ENCODE results near the gene SIRT4. TPM values are rescaled to one million over a fixed set of nuclear protein-coding genes. Genes with fewer than 3 reads are reported as not detected.

Gene SIRT4
- total RNA-seq, 1 donor from 2014 or later, result 10.2 TPM

DNA sequence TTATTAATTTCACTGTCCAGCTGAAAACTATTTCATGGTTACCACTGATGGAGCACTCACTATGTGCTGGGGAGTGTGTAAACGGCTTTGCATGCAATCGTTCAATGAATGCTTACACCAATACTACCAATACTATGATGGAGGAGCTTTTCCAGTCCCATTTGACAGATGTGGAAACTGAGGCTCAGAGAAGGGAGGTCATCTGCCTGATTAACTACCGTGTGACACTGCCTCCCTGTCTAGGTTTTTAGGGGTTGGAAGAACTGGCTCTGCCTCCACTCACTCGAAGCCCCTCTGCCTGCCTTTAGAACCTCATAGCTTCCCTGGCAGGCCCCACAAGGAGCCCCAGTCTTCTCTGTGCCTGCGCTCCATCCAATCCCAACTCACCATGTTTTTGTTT lies 55.0 kb downstream of the SIRT4 start:
- no peak for ATAC-seq
- DNase-seq, result no peak
- intact Hi-C loops (cut with micrococcal nuclease), result loop anchor here (5.0 kb wide), 2 partner anchors 55 to 75 kb away; no protein-coding TSS in a partner anchor

DNA sequence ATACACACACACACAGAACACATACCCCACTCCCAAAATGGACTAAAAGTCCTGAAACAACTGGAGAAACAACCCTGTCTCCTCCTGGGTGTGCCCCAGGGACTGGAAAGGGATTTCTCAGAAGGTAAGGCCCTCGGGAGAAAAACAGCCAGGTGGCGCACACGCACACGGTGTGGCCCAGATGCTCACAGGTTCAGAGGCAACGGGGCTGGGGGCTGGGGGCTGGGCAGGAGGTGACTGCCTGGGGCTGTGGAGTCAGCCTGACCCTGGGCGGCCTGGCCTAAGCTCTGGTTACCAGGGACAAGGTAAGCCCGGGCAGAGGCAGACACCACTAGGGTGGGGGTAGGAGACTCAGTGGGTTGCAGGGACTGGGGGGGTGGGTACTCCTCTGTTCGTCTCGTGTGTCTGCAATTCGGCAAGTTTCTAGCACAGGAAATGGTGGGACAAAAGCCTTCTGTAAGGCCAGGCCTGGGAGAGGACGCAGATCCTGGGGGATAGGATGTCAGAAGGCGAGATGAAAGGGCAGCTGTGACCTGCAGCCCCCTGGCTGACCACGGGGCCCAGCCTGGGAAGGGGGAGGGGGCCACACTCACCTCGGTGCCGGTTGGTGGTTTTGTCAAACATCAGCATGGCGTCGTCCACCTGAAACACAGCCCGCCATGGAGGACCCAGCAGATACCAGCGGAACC lies 56.4 kb downstream of the SIRT4 start:
- ATAC-seq, result no peak
- DNase-seq, result no peak
- intact Hi-C loops (cut with micrococcal nuclease), result loop anchor here (5.0 kb wide), 2 partner anchors 54 to 74 kb away; no protein-coding TSS in a partner anchor

- intact Hi-C loops (cut with micrococcal nuclease), result loop anchor here (5.0 kb wide), 2 partner anchors 53 to 73 kb away; no protein-coding TSS in a partner anchor
- DNase-seq, result no peak
- no peak for ATAC-seq
Observed at GRCh38 chr12:120359128-120359527, 57.0 kb downstream of the SIRT4 start.

- peak; percentile 76 for DNase-seq
- intact Hi-C loops (cut with micrococcal nuclease), result no loop called here
- ATAC-seq, result peak; percentile 74
Observed at GRCh38 chr12:120361506-120362208, 59.5 kb downstream of the SIRT4 start.

Other genes starting within 250 kb of the SIRT4 start
- gene RAB35, start 185.6 kb upstream of the SIRT4 start, total RNA-seq, result 24.0 TPM
- gene GCN1, start 107.6 kb upstream of the SIRT4 start, total RNA-seq, result 33.3 TPM
- gene RPLP0, start 101.2 kb upstream of the SIRT4 start, total RNA-seq, result 674 TPM
- gene PXN, start 36.6 kb upstream of the SIRT4 start, total RNA-seq, result 65.9 TPM
- 13,220 TPM for gene RNU4-2, start 10.4 kb upstream of the SIRT4 start, total RNA-seq
- gene RNU4-1, start 9.1 kb upstream of the SIRT4 start, total RNA-seq, result 1,438 TPM
- not detected for gene PLA2G1B, start 25.5 kb downstream of the SIRT4 start, total RNA-seq
- gene MSI1, start 66.8 kb downstream of the SIRT4 start, total RNA-seq, result 6.8 TPM
- 116 TPM for gene COX6A1, start 135.8 kb downstream of the SIRT4 start, total RNA-seq
- 15.8 TPM for gene TRIAP1, start 144.1 kb downstream of the SIRT4 start, total RNA-seq
- 13.1 TPM for gene GATC, start 144.1 kb downstream of the SIRT4 start, total RNA-seq
- gene SRSF9, start 167.4 kb downstream of the SIRT4 start, total RNA-seq, result 38.9 TPM
- 144 TPM for gene DYNLL1, start 193.8 kb downstream of the SIRT4 start, total RNA-seq
- 38.0 TPM for gene COQ5, start 226.8 kb downstream of the SIRT4 start, total RNA-seq
- gene RNF10, start 232.0 kb downstream of the SIRT4 start, total RNA-seq, result 251 TPM